Umbilical cord (tissue), 2 donors: ENCODE measurements around the gene CDC7. TPM values are rescaled to one million over a fixed set of nuclear protein-coding genes. Genes with fewer than 3 reads are reported as not detected.
"Not testable (repeated sequence)": the region's sequence is repeated elsewhere in the genome, so short reads cannot be mapped to it uniquely, and the experiment has no call there.

Experiments used
- DNase-seq: peaks from one replicate; pipeline ENCODE4 v3.0.0-alpha.2; 2015; ENCODE audit warnings: low spot score
- total RNA-seq: library from RNA; depleted of rRNA; stranded (reverse); fragments of >200 nt; gene quantifications from one replicate; pipeline ENCODE4 v1.2.3, GENCODE V29; 2014; ENCODE audit warnings: low replicate concordance; ENCODE audit not compliant: insufficient read depth

CDC7 gene
- 2.4 TPM for total RNA-seq

DNA sequence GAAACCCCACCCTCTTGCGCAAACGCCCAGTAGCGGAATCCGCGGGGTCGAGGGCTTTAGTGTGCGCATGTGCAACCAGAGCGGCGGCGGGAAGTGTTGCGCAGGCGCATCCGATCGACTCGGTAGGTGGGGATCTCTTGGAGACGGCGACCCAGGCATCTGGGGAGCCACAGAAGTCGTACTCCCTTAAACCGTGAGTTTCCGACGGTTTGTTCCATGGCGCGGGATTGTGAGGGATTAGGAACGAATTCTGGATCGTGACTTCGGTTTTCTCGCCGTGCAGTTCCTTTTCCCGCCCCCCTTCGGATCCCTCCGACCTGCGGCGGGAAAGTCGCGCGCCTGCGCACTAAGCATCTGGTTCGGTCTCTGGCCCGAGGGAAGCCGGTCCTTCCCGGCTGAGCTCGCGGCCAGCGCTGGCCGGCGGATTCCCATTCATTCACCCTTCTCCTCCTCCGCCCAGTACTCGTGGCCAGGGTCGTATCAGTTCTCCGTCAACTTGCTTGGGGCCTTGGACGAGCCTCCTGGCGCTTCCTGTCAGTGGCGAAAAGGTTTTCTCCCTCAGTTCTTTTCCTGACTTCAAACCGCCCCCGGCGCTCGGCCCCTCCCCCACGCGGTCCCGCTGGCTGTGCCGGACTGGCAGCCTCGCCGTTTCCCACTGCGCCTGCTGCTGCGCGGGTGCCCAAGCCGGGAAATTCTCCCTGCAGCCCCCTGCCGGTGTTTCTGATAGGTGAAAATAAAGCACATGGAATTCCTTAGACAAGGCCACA lies at the start of gene CDC7:
Gene CDC7, plus strand, starts transcription at position 96 of the 767 bp plus-strand sequence. CDS start 866 bp downstream, outside the sequence.
- DNase-seq, result peak; percentile 97

DNA sequence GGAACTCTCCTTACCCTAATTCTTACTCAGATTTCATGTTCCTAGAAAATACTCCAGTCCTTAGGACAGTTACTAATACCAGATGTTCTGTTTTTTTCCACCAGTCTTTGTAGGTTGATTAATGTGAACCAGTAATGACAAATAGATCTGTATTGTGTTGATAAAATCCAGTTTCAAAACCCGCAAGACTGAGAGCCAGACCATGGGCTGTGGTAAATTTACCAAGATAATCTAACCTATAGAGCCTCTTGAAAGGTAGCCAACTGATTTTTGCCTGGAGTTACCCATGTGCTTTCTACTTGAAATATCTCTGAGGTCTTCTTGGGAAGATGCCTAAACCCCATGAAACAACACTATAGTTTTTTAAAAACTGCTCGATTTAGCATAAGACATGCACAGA lies 46.5 kb upstream of the CDC7 start:
- DNase-seq, result peak; percentile 40

DNA sequence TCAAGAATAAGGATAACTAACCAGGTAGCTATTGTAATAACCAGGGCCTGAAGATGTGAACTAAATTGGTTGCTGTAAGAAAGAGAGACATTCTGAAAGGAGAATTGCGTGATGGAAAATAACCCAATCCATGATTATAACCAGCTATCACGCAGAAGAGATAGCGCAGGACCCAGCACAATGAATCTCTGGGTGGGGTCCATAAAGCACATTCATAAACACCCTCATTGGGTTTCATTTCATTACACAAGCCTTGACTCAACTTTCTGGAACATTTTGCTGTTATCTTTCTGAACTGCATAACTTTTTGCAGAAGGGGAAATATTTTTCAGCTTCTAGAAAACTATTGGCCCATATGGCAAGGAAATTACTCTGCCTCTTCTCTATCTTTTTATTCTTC lies 45.3 kb upstream of the CDC7 start:
- no peak for DNase-seq

DNA sequence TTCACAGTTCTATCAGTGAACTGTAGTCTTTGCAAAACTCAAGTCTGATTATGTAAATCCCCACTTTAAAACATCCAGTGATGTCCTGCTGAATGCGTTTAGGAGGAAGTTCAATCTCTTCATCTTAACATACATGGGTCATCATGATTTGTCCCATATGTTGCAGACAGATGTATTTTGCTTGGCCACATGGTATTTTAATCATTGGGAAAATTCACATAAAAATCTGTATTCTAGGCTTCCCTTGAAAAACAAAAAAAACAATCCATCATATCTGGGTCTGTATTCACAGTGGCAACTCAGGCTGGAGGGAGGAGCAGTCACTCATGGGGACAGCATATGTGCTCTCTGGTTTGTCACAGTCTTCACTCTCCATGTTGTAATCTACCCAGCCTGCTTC lies 44.8 kb upstream of the CDC7 start:
- no peak for DNase-seq

DNA sequence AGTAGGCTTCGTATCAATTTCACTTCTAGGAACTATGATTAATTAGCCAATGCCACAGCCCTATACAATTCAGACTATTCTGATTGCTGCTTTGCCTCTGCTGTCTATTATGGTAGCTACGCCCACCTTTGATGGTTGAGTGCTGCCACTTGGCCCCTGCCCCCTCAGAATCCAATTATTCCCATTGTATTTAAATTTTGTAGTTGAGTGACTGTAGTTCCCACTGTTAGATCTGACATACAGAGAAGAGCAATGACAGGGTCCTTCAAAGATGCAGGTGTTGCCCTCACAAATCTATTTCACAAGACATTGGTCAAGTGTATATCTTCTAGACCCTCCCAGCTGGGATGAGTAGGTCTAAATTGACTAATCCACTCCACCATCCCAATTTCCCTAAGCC lies 35.3 kb upstream of the CDC7 start:
- DNase-seq, result not testable (repeated sequence)

DNA sequence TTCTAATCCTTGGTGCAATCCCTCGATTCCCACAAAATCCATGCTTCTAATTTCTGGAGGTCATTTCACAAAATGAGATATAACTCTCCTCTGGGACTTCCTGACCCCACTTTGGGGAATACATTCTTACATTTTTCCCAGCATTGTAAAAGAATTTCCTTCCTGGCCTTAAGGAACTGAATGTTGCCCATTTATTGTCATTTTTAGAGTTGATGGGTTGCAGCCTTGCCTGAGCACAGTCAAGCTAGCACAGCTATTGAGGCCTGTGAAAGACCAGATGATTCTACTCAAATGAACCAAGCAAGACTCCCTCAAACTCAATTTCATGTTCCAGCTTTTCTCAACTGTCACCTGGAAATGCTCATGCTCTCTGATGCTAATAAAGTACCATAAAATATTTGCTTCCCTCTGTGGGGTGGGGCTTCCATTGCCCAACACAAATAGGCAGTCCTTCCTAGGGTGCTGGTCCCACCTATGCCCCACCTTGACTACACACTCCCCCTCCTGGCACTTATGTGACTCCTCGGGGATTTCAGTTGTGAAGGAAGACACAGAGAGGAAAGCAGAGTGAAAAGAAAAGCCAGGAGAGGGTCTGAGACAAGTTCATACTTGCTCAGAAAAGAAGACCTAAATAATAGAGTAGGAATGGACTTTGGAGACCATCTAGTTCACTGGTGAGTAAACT lies 24.0 kb upstream of the CDC7 start:
- no peak for DNase-seq

DNA sequence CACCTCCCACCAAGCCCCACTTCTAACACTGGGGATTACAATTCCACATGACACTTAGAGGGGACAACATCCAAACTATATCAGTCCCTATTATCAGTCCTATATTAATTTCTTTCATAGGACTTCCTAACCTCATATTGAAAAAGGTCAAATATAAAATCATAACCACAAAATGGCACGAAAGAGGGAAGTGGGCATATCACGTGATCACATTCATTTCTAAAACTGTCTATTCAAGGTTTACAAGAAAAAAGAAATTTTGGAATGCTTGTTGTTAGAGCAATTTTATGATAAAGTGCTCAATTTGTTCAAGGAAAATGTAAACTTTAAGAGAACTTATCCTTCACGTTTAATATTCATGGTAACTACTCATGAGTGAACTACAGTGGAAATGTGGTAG lies 13.2 kb upstream of the CDC7 start:
- no peak for DNase-seq

DNA sequence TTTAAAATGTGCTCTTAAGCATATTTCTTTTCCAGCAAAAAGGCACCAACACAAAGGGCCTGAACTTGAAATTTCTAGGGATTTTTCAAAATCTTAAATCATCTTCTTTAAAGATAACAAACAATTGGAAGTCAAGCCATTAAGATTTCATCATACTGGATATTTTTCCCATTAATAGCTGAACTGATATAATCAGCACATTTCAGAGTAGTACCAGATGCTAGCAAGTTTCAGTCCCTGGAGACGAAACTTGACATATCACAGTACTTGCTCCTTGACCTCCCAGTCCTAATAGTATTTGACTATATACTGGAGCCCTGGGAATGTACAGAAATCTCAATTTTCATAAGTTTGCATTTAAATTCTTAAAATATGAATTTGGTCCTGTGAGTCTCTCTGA lies 10.2 kb upstream of the CDC7 start:
- no peak for DNase-seq

DNA sequence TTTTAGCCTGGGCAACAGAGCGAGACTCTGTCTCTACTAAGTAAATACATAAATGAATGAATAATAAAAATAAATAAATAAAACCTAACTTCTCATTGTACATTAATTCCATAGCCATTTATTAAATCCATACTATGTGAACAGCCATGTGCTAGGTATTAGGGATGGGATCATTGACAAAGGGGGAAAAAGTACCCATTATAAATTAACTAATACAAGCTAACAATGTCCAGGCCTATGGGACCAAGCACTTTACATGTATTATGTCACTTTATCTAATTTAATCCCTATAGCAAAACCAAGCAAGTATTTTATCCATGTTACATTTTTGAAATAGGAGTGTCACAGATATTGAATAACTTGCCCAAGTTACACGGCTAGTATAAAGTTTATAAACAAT lies 2.6 kb upstream of the CDC7 start:
- no peak for DNase-seq

DNA sequence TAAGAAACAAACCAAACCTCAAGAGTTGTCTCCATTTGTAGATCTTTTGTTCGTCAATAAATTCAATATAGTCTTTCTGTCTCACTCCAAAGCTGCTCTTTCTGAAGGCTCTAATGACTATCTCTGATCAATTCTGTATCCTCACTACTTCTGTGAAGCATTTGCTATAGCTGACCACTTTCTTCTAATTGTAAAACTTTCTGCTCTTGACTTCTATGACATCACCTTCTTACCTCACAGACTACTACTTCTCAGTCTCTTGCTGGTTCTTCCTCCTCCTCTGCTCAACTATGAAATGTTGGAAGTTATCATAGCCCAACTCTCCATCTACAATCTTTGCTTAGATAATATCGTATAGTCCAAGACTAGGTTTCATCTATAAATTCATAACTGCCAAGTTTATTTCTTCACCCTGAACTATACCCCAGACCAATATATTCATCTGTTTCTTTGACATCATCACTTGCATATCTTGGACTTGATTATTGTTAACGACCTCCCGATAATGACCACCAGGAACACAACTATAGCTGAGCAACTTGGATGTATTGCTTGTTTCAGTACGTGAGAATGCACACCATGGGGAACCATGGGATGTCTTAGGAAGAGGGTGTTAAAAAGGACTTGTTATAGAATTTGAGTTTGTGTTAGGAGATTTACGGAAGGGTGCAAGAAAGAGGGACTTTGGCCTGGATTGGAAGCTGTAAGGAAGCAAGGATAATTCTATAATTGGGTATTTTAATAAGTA lies 2.0 kb upstream of the CDC7 start:
- DNase-seq, result no peak

DNA sequence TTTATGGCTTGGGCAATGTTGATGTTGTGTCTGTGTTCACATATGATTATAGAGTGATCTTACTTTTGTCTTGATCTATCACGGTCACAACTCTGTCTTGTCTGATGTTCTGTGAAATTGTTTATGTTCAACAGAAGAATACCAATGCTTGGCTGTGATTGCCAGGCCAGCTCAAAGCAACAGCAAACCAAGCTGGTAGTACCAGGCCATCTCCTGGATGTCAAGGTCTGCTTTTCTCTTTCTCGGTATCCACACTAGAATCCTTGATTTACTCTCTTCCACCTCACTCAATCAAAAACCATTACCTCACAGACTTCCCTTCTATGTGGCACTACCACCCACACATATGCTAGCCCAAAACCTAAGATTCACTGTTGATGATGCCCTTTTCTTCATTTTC lies 1.3 kb upstream of the CDC7 start:
- DNase-seq, result no peak

DNA sequence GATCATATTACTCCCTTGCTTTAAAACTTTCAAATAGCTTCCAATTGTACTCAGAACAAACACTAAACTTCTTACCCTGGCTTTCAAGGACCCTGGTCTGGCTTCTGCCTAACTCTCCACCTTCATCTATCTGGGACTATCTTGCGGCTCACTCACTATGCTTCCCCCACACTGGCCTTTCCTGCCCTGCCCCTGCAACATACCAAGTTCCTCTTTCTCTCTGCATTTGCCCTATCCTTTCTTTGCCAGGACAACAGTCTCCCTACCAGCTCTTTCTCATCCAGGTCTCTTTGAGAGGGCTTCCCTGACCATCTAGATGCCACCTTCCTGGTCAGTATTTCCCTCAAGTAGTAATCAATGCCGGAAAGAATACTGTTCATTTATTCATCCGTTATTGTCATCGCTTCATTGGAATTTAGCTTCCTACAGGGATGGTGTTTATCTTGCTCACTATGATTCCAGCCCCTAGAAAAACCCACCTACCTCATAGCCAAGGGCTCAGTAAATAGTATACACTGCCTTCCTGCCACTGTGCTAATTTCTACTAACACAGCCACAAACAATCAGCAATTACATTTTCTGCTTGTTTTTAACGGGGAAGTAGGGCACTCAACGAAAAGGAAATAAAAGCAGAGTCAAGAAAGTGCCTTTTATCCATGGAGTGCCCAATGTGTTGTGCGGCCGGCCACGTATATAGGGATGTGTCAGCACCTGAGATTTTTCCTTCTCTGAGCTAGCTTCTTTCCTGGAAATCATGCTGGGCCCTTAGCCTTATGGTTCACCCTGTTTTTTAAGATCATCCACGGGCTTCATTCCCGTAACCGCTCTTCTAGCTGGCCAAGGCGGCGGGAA lies 521 bp upstream of the CDC7 start:
- no peak for DNase-seq

DNA sequence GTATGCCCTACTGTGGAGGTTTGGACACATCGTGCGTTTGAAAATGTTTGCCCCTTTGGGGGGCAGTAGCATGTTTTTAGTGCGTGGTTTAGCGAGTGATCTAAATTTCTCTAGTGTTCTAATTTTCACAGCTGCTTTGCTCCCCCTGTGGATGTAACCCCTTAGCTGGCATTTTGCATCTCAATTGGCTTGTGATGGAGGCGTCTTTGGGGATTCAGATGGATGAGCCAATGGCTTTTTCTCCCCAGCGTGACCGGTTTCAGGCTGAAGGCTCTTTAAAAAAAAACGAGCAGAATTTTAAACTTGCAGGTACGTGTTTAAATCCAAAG lies 836 bp downstream of the CDC7 start:
- no peak for DNase-seq

DNA sequence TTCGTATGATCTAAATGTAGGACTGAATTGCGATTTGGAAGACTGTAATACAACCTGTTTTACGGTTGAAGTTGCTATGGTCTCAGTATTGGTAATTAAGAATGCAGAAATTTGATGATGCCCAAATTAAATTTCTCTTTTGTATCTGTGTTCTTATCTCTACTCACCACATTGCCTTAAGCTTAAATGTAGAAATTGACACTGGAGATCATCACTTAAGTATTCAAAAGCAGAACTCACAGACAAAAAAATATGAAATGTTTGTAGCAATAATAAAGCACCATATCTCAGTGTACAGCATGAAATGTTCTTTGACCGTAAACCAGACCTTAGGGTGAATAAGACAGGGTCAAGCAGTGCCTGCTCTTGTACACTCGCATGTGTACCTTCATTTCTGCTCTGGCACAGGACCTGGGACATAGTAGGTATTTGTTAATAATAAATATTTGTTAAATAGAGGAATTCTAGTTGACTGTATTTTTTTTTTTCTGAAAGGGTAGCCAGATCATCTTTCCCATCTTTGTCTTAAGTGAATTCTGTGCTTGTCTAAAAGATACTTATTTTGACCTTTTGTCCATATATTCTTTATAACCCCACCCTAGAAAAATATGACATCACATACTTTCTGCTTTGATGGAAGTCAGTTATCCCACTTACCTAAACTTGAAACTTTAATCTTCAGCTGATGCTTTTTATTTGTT lies 1.5 kb downstream of the CDC7 start:
- DNase-seq, result no peak

DNA sequence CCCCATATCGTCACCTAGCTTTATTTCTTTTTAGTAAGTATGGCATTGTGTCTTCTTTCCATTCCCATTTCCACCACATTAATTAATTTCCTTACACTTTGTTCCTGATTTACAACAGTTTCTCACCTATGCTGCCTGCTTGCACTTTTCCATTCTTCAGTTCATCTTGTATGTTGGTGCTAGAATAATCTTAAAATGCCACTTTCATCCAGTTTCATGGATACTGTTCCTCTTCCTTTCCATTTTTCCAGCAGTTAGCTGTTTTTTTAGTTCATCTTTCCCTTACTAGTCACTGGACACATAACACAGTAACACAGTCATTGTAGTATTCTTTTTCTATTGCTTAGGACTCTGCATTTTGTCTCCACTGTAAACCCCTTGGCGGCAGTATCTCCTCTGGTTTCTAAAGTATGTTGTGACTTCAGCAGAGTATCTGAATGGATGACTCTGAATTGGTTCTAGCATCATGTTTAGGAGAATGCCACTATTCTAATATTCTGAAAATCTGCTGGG lies 2.1 kb downstream of the CDC7 start:
- DNase-seq, result peak; percentile 22

DNA sequence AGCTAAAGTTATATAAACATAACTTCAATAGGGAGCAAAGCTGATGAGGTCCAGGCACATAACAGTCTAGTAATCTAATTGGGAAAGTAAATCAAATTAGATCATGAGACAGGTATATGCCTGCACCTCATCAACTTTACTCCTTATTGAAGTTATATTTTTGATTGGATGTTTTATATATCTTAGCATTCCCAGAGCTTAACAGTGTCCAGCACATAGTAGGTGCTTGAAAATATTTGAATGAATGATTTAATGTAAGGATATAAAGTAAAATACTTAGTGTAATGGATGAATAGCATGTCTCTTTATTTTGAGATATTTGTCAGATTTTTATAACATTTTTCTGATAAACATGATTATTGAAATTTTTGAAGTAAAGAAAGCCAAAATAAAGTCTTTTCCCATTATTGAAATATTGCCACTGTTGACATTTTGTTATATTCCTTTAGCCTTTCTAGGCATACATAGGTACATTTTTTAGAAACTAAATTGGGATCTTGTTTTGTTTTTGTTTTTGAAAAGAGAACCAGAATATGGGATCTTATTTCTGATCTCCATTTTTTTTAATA lies 2.8 kb downstream of the CDC7 start:
- no peak for DNase-seq

DNA sequence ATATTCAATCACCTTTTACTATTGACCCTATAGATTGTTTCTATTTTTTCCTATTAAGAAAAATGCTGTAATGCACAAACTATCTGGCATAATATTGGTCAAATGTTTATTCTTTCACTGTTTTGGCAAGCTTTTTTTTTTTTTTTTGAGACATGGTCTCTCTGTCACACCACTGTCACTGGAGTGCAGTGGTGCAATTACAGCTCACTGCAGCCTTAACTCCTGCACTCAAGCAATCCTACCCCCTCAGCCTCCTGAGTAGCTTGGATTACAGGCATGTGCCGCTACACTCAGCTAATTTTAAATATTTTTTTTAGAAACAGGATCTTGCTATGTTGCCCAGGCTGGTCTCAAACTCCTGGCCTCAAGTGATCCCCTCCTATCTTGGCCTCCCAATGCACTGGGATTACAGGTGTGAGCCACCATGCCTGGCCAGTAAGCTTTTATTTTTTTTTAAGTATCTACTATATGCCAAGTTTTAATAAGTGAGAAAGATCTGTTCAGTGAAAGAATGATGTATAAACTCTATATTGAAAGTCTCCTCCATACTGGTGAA lies 3.4 kb downstream of the CDC7 start:
- no peak for DNase-seq

DNA sequence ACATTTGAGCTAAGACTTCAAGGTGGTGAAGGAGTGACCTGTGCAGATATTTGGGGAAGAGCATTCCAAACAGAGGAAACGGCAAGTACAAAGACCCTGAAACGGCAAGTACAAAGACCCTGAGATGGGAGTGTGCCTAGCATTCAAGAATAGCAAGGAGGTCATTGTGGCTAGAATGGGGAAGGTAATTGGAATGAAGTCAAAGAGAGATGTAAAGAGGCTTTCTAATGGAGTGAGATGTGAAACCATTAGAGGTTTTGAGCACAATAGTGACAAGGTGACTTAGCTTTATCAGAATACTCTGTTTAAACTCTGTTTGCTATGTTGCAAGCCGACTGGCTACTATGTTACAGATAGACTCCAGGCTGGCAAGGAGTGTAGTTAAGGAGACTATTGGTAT lies 4.4 kb downstream of the CDC7 start:
- no peak for DNase-seq

DNA sequence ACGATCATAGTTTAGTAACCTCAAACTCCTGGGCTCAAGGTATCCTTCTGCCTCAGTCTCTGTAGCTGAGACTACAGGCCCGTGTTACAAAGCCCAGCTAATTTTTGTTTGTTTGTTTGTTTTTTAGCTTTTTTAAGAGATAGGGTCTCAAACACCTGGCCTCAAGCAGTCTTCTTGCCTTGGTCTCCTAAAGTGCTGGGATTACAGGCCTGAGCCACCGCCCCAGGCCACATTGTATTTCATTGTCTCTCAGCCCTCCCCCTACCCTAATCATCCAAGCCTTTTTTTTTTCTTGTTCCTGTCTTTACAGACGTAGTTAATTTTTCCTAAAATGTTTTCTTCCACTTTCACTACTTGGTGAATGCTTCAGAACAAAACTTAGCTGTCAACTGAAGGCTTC lies 5.4 kb downstream of the CDC7 start:
- DNase-seq, result no peak

DNA sequence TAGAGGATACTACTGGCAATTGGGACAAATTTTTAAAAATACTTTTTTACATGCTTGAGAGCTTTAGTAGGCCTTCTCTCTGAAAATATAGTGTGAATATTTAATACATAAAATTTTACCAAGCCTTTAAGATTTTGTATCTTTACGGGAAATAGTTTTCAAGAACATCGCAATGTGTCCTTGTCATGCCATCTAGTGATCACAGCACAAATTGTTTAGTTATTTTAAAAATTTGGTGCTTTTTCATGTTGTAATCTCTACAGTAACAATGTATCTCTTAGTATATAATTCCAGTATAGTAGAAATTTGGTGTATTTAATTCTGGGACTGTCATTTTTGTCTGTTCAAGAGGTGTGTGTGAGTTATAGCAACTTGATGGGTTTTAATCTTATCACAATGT lies 6.7 kb downstream of the CDC7 start:
- no peak for DNase-seq
